HepG2 (cell line): ENCODE results near the gene BEAN1. TPM values are rescaled to one million over a fixed set of nuclear protein-coding genes. Genes with fewer than 3 reads are reported as not detected.

ENCODE experiments used
- ATAC-seq: fragments of 200-7000 bp; cut with Tn5 transposase; 3 replicates; pipeline ENCODE4 v1.9.1; 2020; ENCODE audit warnings: mild to moderate bottlenecking, moderate library complexity
- Bru-seq: library from RNA; stranded (reverse); fragments of 400-500 nt; gene quantifications from one replicate; lab custom pipeline; 2021; lab: Mats Ljungman, UMichigan
- BruChase-seq, 2 experiments: library from RNA; stranded (reverse); fragments of 400-500 nt; gene quantifications; one replicate each; lab custom pipeline; 2021; lab: Mats Ljungman, UMichigan
- BruUV-seq: library from RNA; stranded (reverse); fragments of 400-500 nt; replicated peaks from 2 replicates; lab custom pipeline; 2021; lab: Mats Ljungman, UMichigan
- CTCF ChIA-PET: fragments of 300-600 bp; formaldehyde crosslinking; extraction: SDS; loops from one replicate; lab custom pipeline; 2021; ENCODE audit warnings: low total read pairs, inconsistent platforms, low intra/inter-chr PET ratio; lab: Yijun Ruan, JAX
- POLR2A ChIA-PET: fragments of 350-600 bp; sonication (Branson Sonifier 250); formaldehyde crosslinking; loops from one replicate; lab custom pipeline; 2020; ENCODE audit warnings: antibody characterized with exemption, inconsistent platforms; lab: Yijun Ruan, JAX
- DNase-seq: peaks from one replicate; pipeline ENCODE4 v3.0.0-alpha.2; 2015; ENCODE audit warnings: low spot score
- FAIRE-seq: peaks from 3 replicates; lab custom pipeline; 2011; peaks lifted over from hg19 to GRCh38; lab: Jason Lieb, UNC
- H2AFZ ChIP-seq: one replicate; pipeline ENCODE4 v1.6.1; 2011; ENCODE audit warnings: low read length, inconsistent platforms
- H3K27ac ChIP-seq: fragments of 300-600 bp; 3 replicates; pipeline ENCODE4 v1.8.0; 2011; ENCODE audit warnings: mixed run types, mild to moderate bottlenecking, mixed read lengths, low read length, inconsistent platforms; ENCODE audit not compliant: insufficient read depth; ENCODE audit errors: extremely low read length
- H3K27me3 ChIP-seq, 2 experiments: fragments of 200-600 bp in 1 of 2; 2 replicates in 1 of 2; 3 replicates in 1 of 2; pipeline versions ENCODE4 v1.6.0 to v1.8.0; 2011; ENCODE audit warnings: low read length in 2 of 2, mild to moderate bottlenecking in 2 of 2, moderate library complexity in 2 of 2, inconsistent platforms in 1 of 2; ENCODE audit not compliant: insufficient read depth in 2 of 2, control insufficient read depth in 1 of 2
- H3K36me3 ChIP-seq, 2 experiments: fragments of 200-600 bp in 1 of 2; replicated peaks in 1 of 2; 2 replicates in 1 of 2; 3 replicates in 1 of 2; pipeline versions ENCODE4 v1.5.1 to v1.8.0; 2011; ENCODE audit warnings: low read length in 2 of 2, inconsistent platforms in 1 of 2; ENCODE audit not compliant: insufficient read depth in 2 of 2, control insufficient read depth in 1 of 2
- H3K4me1 ChIP-seq: 2 replicates; pipeline ENCODE4 v1.5.1; 2012; ENCODE audit warnings: low read length, inconsistent platforms; ENCODE audit not compliant: insufficient read depth
- H3K4me2 ChIP-seq: 2 replicates; pipeline ENCODE4 v1.6.0; 2011; ENCODE audit warnings: low read depth, low read length, inconsistent platforms
- H3K4me3 ChIP-seq, 3 experiments: fragments of 200-600 bp in 1 of 3; sonication (generic), shearing (Covaris generic) in 1 of 3; replicated peaks in 1 of 3; 2 replicates each; pipeline ENCODE4 v1.5.1; 2011 to 2016; ENCODE audit warnings: low read length in 3 of 3, inconsistent platforms in 2 of 3, low read depth in 2 of 3, mild to moderate bottlenecking in 2 of 3, control low read depth in 1 of 3, mixed read lengths in 1 of 3; ENCODE audit not compliant: insufficient read depth in 1 of 3
- H3K79me2 ChIP-seq: one replicate; pipeline ENCODE4 v1.6.1; 2011; ENCODE audit warnings: low read length, inconsistent platforms; ENCODE audit not compliant: insufficient read depth
- H3K9ac ChIP-seq: 2 replicates; pipeline ENCODE4 v1.6.0; 2011; ENCODE audit warnings: mild to moderate bottlenecking, low read depth, low read length, inconsistent platforms; ENCODE audit not compliant: insufficient read depth
- H3K9me3 ChIP-seq: 2 replicates; pipeline ENCODE4 v1.5.1; 2012; ENCODE audit warnings: mild to moderate bottlenecking, low read length
- H4K20me1 ChIP-seq: 2 replicates; pipeline ENCODE4 v1.6.0; 2011; ENCODE audit warnings: inconsistent platforms, mild to moderate bottlenecking, low read length, moderate library complexity; ENCODE audit not compliant: insufficient read depth
- HNRNPLL ChIP-seq: fragments of 200-400 bp; formaldehyde crosslinking; IDR thresholded peaks from 2 replicates; pipeline ENCODE4 v1.6.1; 2017; ENCODE audit warnings: mild to moderate bottlenecking, low read depth, low read length; ENCODE audit not compliant: poor library complexity, severe bottlenecking
- MAFF ChIP-seq: IDR thresholded peaks from 2 replicates; pipeline ENCODE4 v1.6.1; 2011; ENCODE audit warnings: low read depth, low read length, improper control_type of control experiment
- SAP130 ChIP-seq: IDR thresholded peaks from 2 replicates; pipeline ENCODE4 v1.6.1; 2016; ENCODE audit warnings: low read depth
- ZFX ChIP-seq: sonication (generic); formaldehyde crosslinking; IDR thresholded peaks from 2 replicates; pipeline ENCODE4 v1.4.0; 2020; ENCODE audit warnings: mild to moderate bottlenecking, low read depth, missing genetic modification reagents, moderate library complexity
- ZNF546 ChIP-seq: sonication (generic); formaldehyde crosslinking; conservative IDR thresholded peaks from 2 replicates; pipeline ENCODE4 v1.8.1; 2023; ENCODE audit warnings: mild to moderate bottlenecking, missing genetic modification reagents
- ZNF800 ChIP-seq: sonication (generic); formaldehyde crosslinking; IDR thresholded peaks from 2 replicates; pipeline ENCODE4 v1.4.0; 2020; ENCODE audit warnings: missing genetic modification reagents
- WGBS: methylation state at CpG from one replicate; pipeline ENCODE4 v1.1.6; 2017; ENCODE audit warnings: low lambda C conversion rate; 5-methylcytosine and 5-hydroxymethylcytosine counted together
- in situ Hi-C: cut with HindIII; loops from 2 replicates; pipeline ENCODE4 v1.10.0; 2017; ENCODE audit warnings: low pct_unique_long_range_greater_than_20kb; ENCODE audit not compliant: extremely low pct_ligation_motif_present
- intact Hi-C: fragments of 100-400 bp; cut with micrococcal nuclease; formaldehyde crosslinking; loops from one replicate; pipeline ENCODE4 v1.10.0; 2022; ENCODE audit not compliant: unreplicated experiment
- long read RNA-seq, 2 experiments: library from RNA in 1 of 2; library from polyadenylated mRNA in 1 of 2; stranded (forward) in 1 of 2; unstranded in 1 of 2; transcript quantifications; one replicate each; pipeline ENCODE4 v2.0.0, GENCODE V29; 2019 to 2022
- polyA minus RNA-seq, 3 experiments: library from RNA; depleted of rRNA, polyadenylated mRNA; stranded (reverse); fragments of >200 nt; gene quantifications; 2 replicates each; pipeline ENCODE4 v1.2.3, GENCODE V29; 2011; ENCODE audit warnings: low replicate concordance in 1 of 3
- polyA plus RNA-seq, 8 experiments: library from polyadenylated mRNA; depleted of rRNA in 3 of 8; stranded (reverse) in 7 of 8; unstranded in 1 of 8; fragments of >200 nt; fragmentation: Illumina TruSeq in 4 of 8; extraction: Trizol in 4 of 8; gene quantifications; 2 replicates each; pipeline versions ENCODE4 v1.2.1 to v1.2.3, GENCODE V29; 2011 to 2016; ENCODE audit warnings: low read depth in 4 of 8, missing spikeins in 1 of 8, mixed read lengths in 1 of 8; ENCODE audit not compliant: insufficient read depth in 1 of 8
- total RNA-seq, 5 experiments: library from RNA; depleted of rRNA; stranded (reverse); fragments of >200 nt; fragmentation: Illumina TruSeq; extraction: Trizol; gene quantifications; 2 replicates each; pipeline ENCODE4 v1.2.3, GENCODE V29; 2016; ENCODE audit warnings: low read depth in 1 of 5
- TF ChIP-seq, protein P1 (sequence below): IDR thresholded peaks from 2 replicates; pipeline ENCODE4 v1.6.1; 2016; ENCODE audit warnings: mild to moderate bottlenecking, missing biosample characterization, missing genetic modification reagents
- TF ChIP-seq, protein P2 (sequence below): sonication (generic); formaldehyde crosslinking; IDR thresholded peaks from 2 replicates; pipeline ENCODE4 v1.8.0; 2023; ENCODE audit warnings: mild to moderate bottlenecking, missing genetic modification reagents
- TF ChIP-seq, protein P3 (sequence below): sonication (generic); formaldehyde crosslinking; IDR thresholded peaks from 2 replicates; pipeline ENCODE4 v1.4.0; 2020; ENCODE audit warnings: missing genetic modification reagents

The BEAN1 gene
- 0.29 and 0.53 TPM in 2 replicates for total RNA-seq (2016; rRNA removed; fragmentation: Illumina TruSeq; extraction: Trizol)
- 1.9 TPM in 2 replicates for total RNA-seq (2016; cell fraction: cytosol; rRNA removed; fragmentation: Illumina TruSeq; extraction: Trizol; ENCODE audit: low read depth)
- total RNA-seq (2016; cell fraction: insoluble cytoplasmic fraction; rRNA removed; fragmentation: Illumina TruSeq; extraction: Trizol) = 0.25 and 0.54 TPM in 2 replicates
- 0.56 and 1.5 TPM in 2 replicates for total RNA-seq (2016; cell fraction: membrane; rRNA removed; fragmentation: Illumina TruSeq; extraction: Trizol)
- total RNA-seq (2016; cell fraction: nucleus; rRNA removed; fragmentation: Illumina TruSeq; extraction: Trizol) = 0.65 TPM in 1 of 2 replicates, not detected in the other
- polyA plus RNA-seq (2011; rRNA removed) = 1.4 and 3.9 TPM in 2 replicates
- 2.0 and 2.5 TPM in 2 replicates for polyA plus RNA-seq (2011; cell fraction: cytosol; rRNA removed)
- polyA plus RNA-seq (2011; cell fraction: nucleus; rRNA removed) = 3.4 and 5.2 TPM in 2 replicates
- polyA plus RNA-seq (2012) = 1.6 and 4.4 TPM in 2 replicates
- 2.9 and 4.2 TPM in 2 replicates for polyA plus RNA-seq (2016; cell fraction: cytosol; fragmentation: Illumina TruSeq; extraction: Trizol; ENCODE audit: low read depth)
- 0.10 TPM in 1 of 2 replicates, not detected in the other for polyA plus RNA-seq (2016; cell fraction: insoluble cytoplasmic fraction; fragmentation: Illumina TruSeq; extraction: Trizol; ENCODE audit: low read depth)
- polyA plus RNA-seq (2016; cell fraction: membrane; fragmentation: Illumina TruSeq; extraction: Trizol; ENCODE audit: low read depth) = 2.4 and 2.8 TPM in 2 replicates
- polyA plus RNA-seq (2016; cell fraction: nucleus; fragmentation: Illumina TruSeq; extraction: Trizol; ENCODE audit: insufficient read depth, low read depth) = 0.81 and 1.1 TPM in 2 replicates
- 0.21 and 3.5 TPM in 2 replicates for polyA minus RNA-seq (2011; rRNA and poly(A)+ RNA removed; ENCODE audit: low replicate concordance)
- polyA minus RNA-seq (2011; cell fraction: cytosol; rRNA and poly(A)+ RNA removed) = 1.7 TPM in 1 of 2 replicates, not detected in the other
- polyA minus RNA-seq (2011; cell fraction: nucleus; rRNA and poly(A)+ RNA removed) = 1.5 and 1.9 TPM in 2 replicates
- percentile 33 among the genes with signal in this experiment for Bru-seq, nascent RNA
- BruChase-seq, experiment 1, labeled RNA remaining after a 6-hour chase = percentile 25 among the genes with signal in this experiment
- BruChase-seq, experiment 2, labeled RNA remaining after a 2-hour chase = percentile 33 among the genes with signal in this experiment
- long read RNA-seq, experiment 1, partial matches to known transcripts = 0 of 1 reads
- long read RNA-seq, experiment 1, other reads (novel, unspliced or antisense) = 0 of 1 reads
- long read RNA-seq, experiment 2, partial matches to known transcripts = 3 of 9 reads
- long read RNA-seq, experiment 2, other reads (novel, unspliced or antisense) = 4 of 9 reads

GRCh38 chr16:66427036-66427860 lies at the start of gene BEAN1:
Gene BEAN1 (plus strand): TSS chr16:66427295. CDS start chr16:66437677, 10,382 bp downstream.
- FAIRE-seq (no peak), ATAC-seq (peak; percentile 33), DNase-seq (no peak)
- Histone ChIP-seq H4K20me1 (no peaks in the 10 kb centered on the region), H3K79me2 (no peaks in the 10 kb centered on the region), H3K4me2 (peak within 1 kb of the TSS; percentile 92), H3K9me3 (no peaks in the 10 kb centered on the region), H3K36me3 (no peaks in the 10 kb centered on the region), H3K27me3 (peaks cover 15 to 66% of the 10 kb centered on the region in 2 experiments), H3K27ac (no peak within 1 kb of the TSS), H3K9ac (peak within 1 kb of the TSS; percentile 45; the same call in 1 of the 2 replicates), H3K4me3 (peak within 1 kb of the TSS; percentile 36 to 71 (median 44)), H2AFZ (no peak within 1 kb of the TSS), H3K4me1 (peaks cover 50% of the 10 kb centered on the region)
- ChIA-PET POLR2A (no interaction called here), CTCF (no interaction called here)
- intact Hi-C loops (no loop called here), in situ Hi-C loops (no loop called here)
- no TSS peak for BruUV-seq
- no CpG with 5 or more reads among the region's 118 CpGs for WGBS
- 0 out of 2 replicates have a peak, but pooled peaks have one; percentile 30 for TF ChIP-seq ZNF546 (CRISPR knock-in tag)
- TF ChIP-seq, protein P1, sequence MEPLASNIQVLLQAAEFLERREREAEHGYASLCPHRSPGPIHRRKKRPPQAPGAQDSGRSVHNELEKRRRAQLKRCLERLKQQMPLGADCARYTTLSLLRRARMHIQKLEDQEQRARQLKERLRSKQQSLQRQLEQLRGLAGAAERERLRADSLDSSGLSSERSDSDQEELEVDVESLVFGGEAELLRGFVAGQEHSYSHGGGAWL = peak; percentile 28; the same call in 1 of the 2 replicates
- TF ChIP-seq, protein P2, sequence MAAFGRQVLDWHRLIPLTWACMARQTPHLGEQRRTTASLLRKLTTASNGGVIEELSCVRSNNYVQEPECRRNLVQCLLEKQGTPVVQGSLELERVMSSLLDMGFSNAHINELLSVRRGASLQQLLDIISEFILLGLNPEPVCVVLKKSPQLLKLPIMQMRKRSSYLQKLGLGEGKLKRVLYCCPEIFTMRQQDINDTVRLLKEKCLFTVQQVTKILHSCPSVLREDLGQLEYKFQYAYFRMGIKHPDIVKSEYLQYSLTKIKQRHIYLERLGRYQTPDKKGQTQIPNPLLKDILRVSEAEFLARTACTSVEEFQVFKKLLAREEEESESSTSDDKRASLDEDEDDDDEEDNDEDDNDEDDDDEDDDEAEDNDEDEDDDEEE (CRISPR knock-in tag) = 0 out of 2 replicates have a peak, but pooled peaks have one; percentile 47
- TF ChIP-seq ZNF800 = peak; percentile 63
- TF ChIP-seq, protein P3, sequence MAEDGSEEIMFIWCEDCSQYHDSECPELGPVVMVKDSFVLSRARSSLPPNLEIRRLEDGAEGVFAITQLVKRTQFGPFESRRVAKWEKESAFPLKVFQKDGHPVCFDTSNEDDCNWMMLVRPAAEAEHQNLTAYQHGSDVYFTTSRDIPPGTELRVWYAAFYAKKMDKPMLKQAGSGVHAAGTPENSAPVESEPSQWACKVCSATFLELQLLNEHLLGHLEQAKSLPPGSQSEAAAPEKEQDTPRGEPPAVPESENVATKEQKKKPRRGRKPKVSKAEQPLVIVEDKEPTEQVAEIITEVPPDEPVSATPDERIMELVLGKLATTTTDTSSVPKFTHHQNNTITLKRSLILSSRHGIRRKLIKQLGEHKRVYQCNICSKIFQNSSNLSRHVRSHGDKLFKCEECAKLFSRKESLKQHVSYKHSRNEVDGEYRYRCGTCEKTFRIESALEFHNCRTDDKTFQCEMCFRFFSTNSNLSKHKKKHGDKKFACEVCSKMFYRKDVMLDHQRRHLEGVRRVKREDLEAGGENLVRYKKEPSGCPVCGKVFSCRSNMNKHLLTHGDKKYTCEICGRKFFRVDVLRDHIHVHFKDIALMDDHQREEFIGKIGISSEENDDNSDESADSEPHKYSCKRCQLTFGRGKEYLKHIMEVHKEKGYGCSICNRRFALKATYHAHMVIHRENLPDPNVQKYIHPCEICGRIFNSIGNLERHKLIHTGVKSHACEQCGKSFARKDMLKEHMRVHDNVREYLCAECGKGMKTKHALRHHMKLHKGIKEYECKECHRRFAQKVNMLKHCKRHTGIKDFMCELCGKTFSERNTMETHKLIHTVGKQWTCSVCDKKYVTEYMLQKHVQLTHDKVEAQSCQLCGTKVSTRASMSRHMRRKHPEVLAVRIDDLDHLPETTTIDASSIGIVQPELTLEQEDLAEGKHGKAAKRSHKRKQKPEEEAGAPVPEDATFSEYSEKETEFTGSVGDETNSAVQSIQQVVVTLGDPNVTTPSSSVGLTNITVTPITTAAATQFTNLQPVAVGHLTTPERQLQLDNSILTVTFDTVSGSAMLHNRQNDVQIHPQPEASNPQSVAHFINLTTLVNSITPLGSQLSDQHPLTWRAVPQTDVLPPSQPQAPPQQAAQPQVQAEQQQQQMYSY (CRISPR knock-in tag) = peak; percentile 94
- 0 out of 2 replicates have a peak, but pooled peaks have one; percentile 5 for TF ChIP-seq SAP130
- peak; percentile 28; the same call in 1 of the 2 replicates for TF ChIP-seq ZFX (CRISPR knock-in tag)
- peak; percentile 4 for TF ChIP-seq HNRNPLL
- no peak for TF ChIP-seq MAFF
